B cell (primary cell): ENCODE results near the gene PTPN6. TPM values are rescaled to one million over a fixed set of nuclear protein-coding genes. Genes with fewer than 3 reads are reported as not detected.

ENCODE experiments used
- ATAC-seq: fragments of 200-7000 bp; cut with Tn5 transposase; one replicate; pipeline ENCODE4 v1.10.0; 2021; ENCODE audit warnings: low read depth, mild to moderate bottlenecking, moderate number of reproducible peaks, moderate library complexity
- CTCF ChIA-PET: fragments of 350-600 bp; sonication (Branson Sonifier 250); formaldehyde crosslinking; loops from one replicate; lab custom pipeline; 2021; ENCODE audit warnings: antibody characterized with exemption, inconsistent platforms; lab: Charles Lee
- POLR2A ChIA-PET: fragments of 350-600 bp; sonication (Branson Sonifier 250); formaldehyde crosslinking; loops from one replicate; lab custom pipeline; 2021; ENCODE audit warnings: antibody characterized with exemption; lab: Charles Lee
- DNase-seq: peaks from one replicate; pipeline ENCODE4 v3.0.0; 2013
- H2AFZ ChIP-seq: 2 replicates; pipeline ENCODE4 v1.6.1; 2012; ENCODE audit warnings: mild to moderate bottlenecking, low read depth, low read length; ENCODE audit not compliant: insufficient read depth, poor library complexity, severe bottlenecking
- H3K27ac ChIP-seq, 2 donors: 1 replicate in 1 of 2; 2 replicates in 1 of 2; pipeline ENCODE4 v1.5.1; 2012 to 2013; ENCODE audit warnings: low read length in 2 of 2, mild to moderate bottlenecking in 2 of 2, moderate library complexity in 1 of 2
- H3K27me3 ChIP-seq, 4 experiments: fragments of 200-600 bp in 1 of 4; sonication (generic) in 1 of 4; replicated peaks in 1 of 4; 1 replicate in 2 of 4; 2 replicates in 2 of 4; pipeline versions ENCODE4 v1.6.1 to v1.7.0; 2013 to 2016; ENCODE audit warnings: low read length in 3 of 4, mild to moderate bottlenecking in 2 of 4, mixed read lengths in 1 of 4, moderate library complexity in 1 of 4; ENCODE audit not compliant: insufficient read depth in 4 of 4, control insufficient read depth in 3 of 4; ENCODE audit errors: control extremely low read depth in 1 of 4
- H3K36me3 ChIP-seq, 2 experiments: replicated peaks in 1 of 2; 1 replicate in 1 of 2; 2 replicates in 1 of 2; pipeline versions ENCODE4 v1.6.1 to v1.7.1; 2013; ENCODE audit warnings: low read length in 1 of 2; ENCODE audit not compliant: insufficient read depth in 2 of 2, control insufficient read depth in 1 of 2; ENCODE audit errors: control extremely low read depth in 1 of 2, extremely low read depth in 1 of 2
- H3K4me1 ChIP-seq, 2 donors: fragments of 200-600 bp in 1 of 2; sonication (generic) in 1 of 2; 1 replicate in 1 of 2; 2 replicates in 1 of 2; pipeline versions ENCODE4 v1.5.1 to v1.6.1; 2013 to 2017; ENCODE audit warnings: low read length in 2 of 2; ENCODE audit not compliant: control insufficient read depth in 2 of 2, insufficient read depth in 2 of 2
- H3K4me2 ChIP-seq: replicated peaks from 2 replicates; pipeline ENCODE3; 2012; ENCODE audit warnings: mild to moderate bottlenecking, low read depth, low read length; ENCODE audit not compliant: poor library complexity, severe bottlenecking
- H3K4me3 ChIP-seq, 5 experiments: fragments of 200-600 bp in 1 of 5; sonication (generic) in 1 of 5; 1 replicate in 3 of 5; 2 replicates in 2 of 5; pipeline versions ENCODE4 v1.5.1 to v1.7.0; 2011 to 2016; ENCODE audit warnings: low read length in 4 of 5, mild to moderate bottlenecking in 4 of 5, low read depth in 2 of 5, control low read depth in 1 of 5, moderate library complexity in 1 of 5; ENCODE audit not compliant: insufficient read depth in 1 of 5; ENCODE audit errors: control extremely low read depth in 1 of 5, extremely low read depth in 1 of 5
- H3K79me2 ChIP-seq: fragments of 200-600 bp; sonication (generic); one replicate; pipeline ENCODE4 v1.6.0; 2016; ENCODE audit warnings: low read length; ENCODE audit not compliant: control insufficient read depth, insufficient read depth
- H3K9ac ChIP-seq: fragments of 200-600 bp; sonication (generic); 2 replicates; pipeline ENCODE4 v1.6.1; 2017; ENCODE audit warnings: mild to moderate bottlenecking, low read length, moderate library complexity
- H3K9me3 ChIP-seq, 3 donors: one replicate each; pipeline versions ENCODE4 v1.6.1 to v1.7.1; 2013; ENCODE audit warnings: low read length in 2 of 3; ENCODE audit not compliant: control insufficient read depth in 2 of 3, insufficient read depth in 1 of 3; ENCODE audit errors: control extremely low read depth in 1 of 3
- H4K20me1 ChIP-seq: 2 replicates; pipeline ENCODE4 v1.6.0; 2012; ENCODE audit warnings: mild to moderate bottlenecking, low read length; ENCODE audit not compliant: insufficient read depth, control insufficient read depth, poor library complexity, severe bottlenecking
- H3K27ac Mint-ChIP-seq: one replicate; pipeline ENCODE4 v1.8.0; 2021; ENCODE audit warnings: mixed read lengths
- H3K27me3 Mint-ChIP-seq: one replicate; pipeline ENCODE4 v1.8.0; 2021; ENCODE audit warnings: mixed read lengths
- H3K4me1 Mint-ChIP-seq: one replicate; pipeline ENCODE4 v1.8.0; 2021; ENCODE audit warnings: mixed read lengths
- H3K4me3 Mint-ChIP-seq: one replicate; pipeline ENCODE4 v1.8.0; 2021; ENCODE audit warnings: mixed read lengths
- H3K9me3 Mint-ChIP-seq: one replicate; pipeline ENCODE4 v1.8.0; 2022; ENCODE audit warnings: mixed read lengths; ENCODE audit not compliant: insufficient read depth
- EZH2 ChIP-seq: IDR thresholded peaks from 2 replicates; pipeline ENCODE4 v1.6.1; 2012; ENCODE audit warnings: borderline replicate concordance, low read depth, mild to moderate bottlenecking, moderate library complexity, low read length; ENCODE audit not compliant: insufficient read depth, poor library complexity, severe bottlenecking
- WGBS: methylation state at CpG from one replicate; pipeline ENCODE4 v1.1.5; 2013; ENCODE audit warnings: missing lambda C conversion rate; ENCODE audit not compliant: insufficient coverage; 5-methylcytosine and 5-hydroxymethylcytosine counted together
- intact Hi-C: fragments of 100-400 bp; cut with micrococcal nuclease; formaldehyde crosslinking; loops from one replicate; pipeline ENCODE4 v1.10.0; 2022
- polyA plus RNA-seq: library from polyadenylated mRNA; depleted of rRNA; stranded (reverse); fragments of >200 nt; gene quantifications from 2 replicates; pipeline ENCODE4 v1.2.3, GENCODE V29; 2012
- total RNA-seq, 2 donors: library from RNA; stranded (reverse); fragments of 120-200 nt in 1 of 2; gene quantifications; 1 replicate in 1 of 2; 2 replicates in 1 of 2; pipeline versions ENCODE4 v1.2.3 to v1.2.4, GENCODE V29; 2013 to 2022
- TF ChIP-seq, protein P1 (sequence below): fragments of 200-600 bp; IDR thresholded peaks from one replicate; pipeline ENCODE4 v1.8.0; 2022; ENCODE audit warnings: antibody characterized with exemption, mild to moderate bottlenecking

Gene PTPN6
- total and polyA plus RNA-seq, 2 donors (not counting 1 experiment from before 2014, with no cell fraction given), result 312 to 874 TPM

DNA sequence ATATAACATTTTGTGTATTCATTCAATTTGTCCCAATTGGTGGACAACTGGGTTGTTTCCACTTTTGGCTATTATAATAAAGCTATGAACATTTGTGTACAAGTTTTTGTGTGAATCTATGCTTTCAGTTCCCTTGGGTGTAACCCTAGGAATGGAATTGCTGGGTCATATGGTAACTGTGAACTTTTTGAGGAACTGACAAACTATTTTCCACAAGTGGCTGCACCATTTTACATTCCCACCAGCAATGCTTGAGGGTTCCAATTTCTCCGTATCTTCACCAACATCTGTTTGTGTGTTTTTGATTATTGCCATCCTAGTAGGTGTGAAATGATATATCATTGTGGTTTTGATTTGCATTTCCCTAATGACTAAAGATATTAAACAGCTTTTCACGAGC lies 54.2 kb downstream of the PTPN6 start:
- Histone ChIP-seq H3K36me3 (peaks cover 2 to 15% of the 10 kb centered on the region in 2 experiments), H3K4me2 (no peak overlapping the region), H3K79me2 (peaks cover 36% of the 10 kb centered on the region), H2AFZ (no peak overlapping the region), H3K27ac (no peak overlapping the region), H4K20me1 (no peaks in the 10 kb centered on the region), H3K4me3 (no peak overlapping the region), H3K9ac (no peak overlapping the region), H3K4me1 (no peaks in the 10 kb centered on the region), H3K27me3 (no peaks in the 10 kb centered on the region), H3K9me3 (no peaks in the 10 kb centered on the region)
- ATAC-seq, result no peak
- POLR2A ChIA-PET, result no interaction called here
- Mint-ChIP-seq H3K27me3 (no peaks in the 10 kb centered on the region), H3K4me1 (peaks cover 9% of the 10 kb centered on the region), H3K27ac (no peak overlapping the region), H3K9me3 (no peaks in the 10 kb centered on the region), H3K4me3 (no peak overlapping the region)
- TF ChIP-seq, protein P1, sequence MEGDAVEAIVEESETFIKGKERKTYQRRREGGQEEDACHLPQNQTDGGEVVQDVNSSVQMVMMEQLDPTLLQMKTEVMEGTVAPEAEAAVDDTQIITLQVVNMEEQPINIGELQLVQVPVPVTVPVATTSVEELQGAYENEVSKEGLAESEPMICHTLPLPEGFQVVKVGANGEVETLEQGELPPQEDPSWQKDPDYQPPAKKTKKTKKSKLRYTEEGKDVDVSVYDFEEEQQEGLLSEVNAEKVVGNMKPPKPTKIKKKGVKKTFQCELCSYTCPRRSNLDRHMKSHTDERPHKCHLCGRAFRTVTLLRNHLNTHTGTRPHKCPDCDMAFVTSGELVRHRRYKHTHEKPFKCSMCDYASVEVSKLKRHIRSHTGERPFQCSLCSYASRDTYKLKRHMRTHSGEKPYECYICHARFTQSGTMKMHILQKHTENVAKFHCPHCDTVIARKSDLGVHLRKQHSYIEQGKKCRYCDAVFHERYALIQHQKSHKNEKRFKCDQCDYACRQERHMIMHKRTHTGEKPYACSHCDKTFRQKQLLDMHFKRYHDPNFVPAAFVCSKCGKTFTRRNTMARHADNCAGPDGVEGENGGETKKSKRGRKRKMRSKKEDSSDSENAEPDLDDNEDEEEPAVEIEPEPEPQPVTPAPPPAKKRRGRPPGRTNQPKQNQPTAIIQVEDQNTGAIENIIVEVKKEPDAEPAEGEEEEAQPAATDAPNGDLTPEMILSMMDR, result no peak
- no peak for TF ChIP-seq EZH2
- intact Hi-C loops, result no loop called here
- WGBS, result no CpG with 5 or more reads among the region's 2 CpGs
- DNase-seq, result no peak
- CTCF ChIA-PET, result interaction anchor here (0.8 to 1.4 kb wide), 3 partner anchors 13 to 40 kb away, joined by 3 to 4 read pairs (median 3); partner anchors contain the start of gene LPCAT3

DNA sequence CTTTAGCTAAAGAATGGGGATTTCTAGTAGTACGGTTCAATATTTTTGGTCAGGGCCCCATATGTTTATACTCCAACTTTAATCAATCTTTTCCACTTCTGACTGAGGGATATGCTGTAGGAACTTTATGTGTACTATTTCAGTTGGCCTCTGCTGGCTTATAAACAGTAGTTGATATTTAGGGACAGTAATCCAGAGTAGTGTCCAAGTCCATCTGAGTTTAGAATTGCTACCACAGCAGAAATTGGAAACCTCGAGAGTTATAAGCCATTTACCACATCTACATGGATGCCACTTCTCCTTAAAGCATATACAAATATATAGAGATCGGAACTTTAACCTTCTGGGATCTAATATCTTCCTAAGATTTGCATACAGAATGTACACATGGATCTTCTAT lies 55.5 kb downstream of the PTPN6 start:
- Mint-ChIP-seq H3K4me3 (no peak overlapping the region), H3K27ac (no peak overlapping the region), H3K4me1 (peaks cover 9% of the 10 kb centered on the region), H3K9me3 (no peaks in the 10 kb centered on the region), H3K27me3 (no peaks in the 10 kb centered on the region)
- Histone ChIP-seq H3K9me3 (no peaks in the 10 kb centered on the region), H3K4me1 (no peaks in the 10 kb centered on the region), H4K20me1 (no peaks in the 10 kb centered on the region), H3K79me2 (peaks cover 33% of the 10 kb centered on the region), H3K9ac (no peak overlapping the region), H3K36me3 (peaks cover 2 to 15% of the 10 kb centered on the region in 2 experiments), H2AFZ (no peak overlapping the region), H3K27me3 (no peaks in the 10 kb centered on the region), H3K27ac (no peak overlapping the region), H3K4me3 (no peak overlapping the region), H3K4me2 (no peak overlapping the region)
- ChIA-PET POLR2A (no interaction called here), CTCF (interaction anchor here (1.3 kb wide), 1 partner anchor 12 kb away, joined by 4 read pairs; the partner anchor contains the start of gene LPCAT3)
- ATAC-seq, result no peak
- WGBS, result no CpG with 5 or more reads among the region's 3 CpGs
- DNase-seq, result no peak
- TF ChIP-seq, protein P1, result no peak
- TF ChIP-seq EZH2, result no peak
- intact Hi-C loops, result no loop called here
